K562 (cell line): ENCODE measurements around the gene SLC1A7. TPM values are rescaled to one million over a fixed set of nuclear protein-coding genes. Genes with fewer than 3 reads are reported as not detected.

ENCODE experiments used
- C11orf30 ChIP-seq: fragments of 450-650 bp; IDR thresholded peaks from 2 replicates; pipeline ENCODE4 v1.6.1; 2016; ENCODE audit warnings: low read depth, mild to moderate bottlenecking
- KLF1 ChIP-seq: fragments of 450-650 bp; IDR thresholded peaks from 2 replicates; pipeline ENCODE4 v1.6.1; 2016; ENCODE audit warnings: missing genetic modification characterization, missing compliant biosample characterization
- NFE2 ChIP-seq: IDR thresholded peaks from 2 replicates; pipeline ENCODE4 v1.6.1; 2014; ENCODE audit warnings: antibody characterized with exemption, low read depth
- RBM17 ChIP-seq: fragments of 200-400 bp; formaldehyde crosslinking; IDR thresholded peaks from 2 replicates; pipeline ENCODE4 v1.6.1; 2017; ENCODE audit warnings: low read depth, mild to moderate bottlenecking, low read length, borderline replicate concordance
- SPI1 ChIP-seq: IDR thresholded peaks from 2 replicates; pipeline ENCODE4 v1.6.1; 2011; ENCODE audit warnings: low read depth, low read length, control low read depth, borderline replicate concordance
- TCFL5 ChIP-seq: fragments of 250-450 bp; sonication (Bioruptor Pico); conservative IDR thresholded peaks from 2 replicates; pipeline ENCODE4 v1.6.1; 2021; ENCODE audit warnings: mild to moderate bottlenecking, moderate library complexity, matching md5 sums
- XRCC5 ChIP-seq: fragments of 200-400 bp; formaldehyde crosslinking; IDR thresholded peaks from 2 replicates; pipeline ENCODE4 v1.6.1; 2017; ENCODE audit warnings: low read depth, mild to moderate bottlenecking, low read length
- ZBTB17 ChIP-seq: fragments of 450-650 bp; formaldehyde crosslinking; IDR thresholded peaks from 2 replicates; pipeline ENCODE4 v1.4.0; 2020; ENCODE audit warnings: mild to moderate bottlenecking
- polyA plus RNA-seq, 8 experiments: library from polyadenylated mRNA; depleted of rRNA in 4 of 8; stranded (reverse) in 5 of 8; unstranded in 3 of 8; fragments of >200 nt; fragmentation: Nextera tagmentation in 2 of 8; fragmentation: Illumina TruSeq in 1 of 8; extraction: Ambion mirVana in 2 of 8; extraction: Trizol in 1 of 8; gene quantifications; 2 replicates each; pipeline versions ENCODE4 v1.2.1 to v1.2.3, GENCODE V29; 2011 to 2014; ENCODE audit warnings: inconsistent platforms in 1 of 8, missing spikeins in 1 of 8
- total RNA-seq, 7 experiments: library from RNA; depleted of rRNA in 6 of 7; stranded (reverse); fragments of >200 nt in 6 of 7; fragmentation: Illumina TruSeq in 2 of 7; extraction: Trizol in 2 of 7; gene quantifications; 2 replicates each; pipeline versions ENCODE4 v1.2.1 to v1.2.3, GENCODE V29; 2011 to 2021; ENCODE audit warnings: low replicate concordance in 1 of 7
- TF ChIP-seq, protein P1 (sequence below): fragments of 200-600 bp; sonication (generic); IDR thresholded peaks from one replicate; pipeline ENCODE4 v1.6.1; 2012; ENCODE audit warnings: mild to moderate bottlenecking, low read depth, low read length, inconsistent platforms
- TF ChIP-seq, protein P2 (sequence below), 3 experiments: fragments of 200-800 bp in 1 of 3; fragments of 250-450 bp in 1 of 3; fragments of 450-650 bp in 1 of 3; sonication (Bioruptor Pico) in 1 of 3; sonication (Bioruptor generic) in 1 of 3; formaldehyde crosslinking in 1 of 3; IDR thresholded peaks; 2 replicates each; pipeline versions ENCODE4 v1.6.1 to v1.8.0; 2016 to 2022; ENCODE audit warnings: mild to moderate bottlenecking in 2 of 3, missing genetic modification characterization in 2 of 3, missing compliant biosample characterization in 1 of 3, moderate library complexity in 1 of 3
- TF ChIP-seq, protein P3 (sequence below): fragments of 250-450 bp; sonication (Bioruptor Pico); IDR thresholded peaks from 2 replicates; pipeline ENCODE4 v1.6.1; 2021; ENCODE audit warnings: mild to moderate bottlenecking

The SLC1A7 gene
- total and polyA plus RNA-seq, 9 of the 15 experiments (the other 6 are each of a cell fraction or from before 2014, with no cell fraction given) = 0.07 TPM; not detected in 8

DNA sequence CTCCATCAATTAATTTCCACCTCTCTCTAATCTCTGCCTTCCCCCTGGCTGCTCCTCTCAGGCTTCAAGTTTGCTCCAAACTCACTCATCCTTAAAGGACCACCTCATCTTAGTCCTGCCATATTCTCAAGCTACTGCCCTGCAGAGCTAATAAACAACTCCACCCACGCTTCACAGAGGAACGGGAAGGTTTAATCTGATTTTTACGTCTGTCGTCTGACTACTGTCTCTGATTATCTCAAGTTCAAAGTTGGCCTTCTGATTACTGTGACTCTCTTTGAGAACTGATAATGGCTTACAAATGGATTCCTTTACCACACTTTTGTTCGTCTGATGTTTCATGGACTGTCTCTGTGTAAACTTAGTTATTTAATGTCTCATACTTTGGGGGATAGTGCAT is 46.6 kb upstream of the SLC1A7 start (continued):
- TF ChIP-seq, protein P1, sequence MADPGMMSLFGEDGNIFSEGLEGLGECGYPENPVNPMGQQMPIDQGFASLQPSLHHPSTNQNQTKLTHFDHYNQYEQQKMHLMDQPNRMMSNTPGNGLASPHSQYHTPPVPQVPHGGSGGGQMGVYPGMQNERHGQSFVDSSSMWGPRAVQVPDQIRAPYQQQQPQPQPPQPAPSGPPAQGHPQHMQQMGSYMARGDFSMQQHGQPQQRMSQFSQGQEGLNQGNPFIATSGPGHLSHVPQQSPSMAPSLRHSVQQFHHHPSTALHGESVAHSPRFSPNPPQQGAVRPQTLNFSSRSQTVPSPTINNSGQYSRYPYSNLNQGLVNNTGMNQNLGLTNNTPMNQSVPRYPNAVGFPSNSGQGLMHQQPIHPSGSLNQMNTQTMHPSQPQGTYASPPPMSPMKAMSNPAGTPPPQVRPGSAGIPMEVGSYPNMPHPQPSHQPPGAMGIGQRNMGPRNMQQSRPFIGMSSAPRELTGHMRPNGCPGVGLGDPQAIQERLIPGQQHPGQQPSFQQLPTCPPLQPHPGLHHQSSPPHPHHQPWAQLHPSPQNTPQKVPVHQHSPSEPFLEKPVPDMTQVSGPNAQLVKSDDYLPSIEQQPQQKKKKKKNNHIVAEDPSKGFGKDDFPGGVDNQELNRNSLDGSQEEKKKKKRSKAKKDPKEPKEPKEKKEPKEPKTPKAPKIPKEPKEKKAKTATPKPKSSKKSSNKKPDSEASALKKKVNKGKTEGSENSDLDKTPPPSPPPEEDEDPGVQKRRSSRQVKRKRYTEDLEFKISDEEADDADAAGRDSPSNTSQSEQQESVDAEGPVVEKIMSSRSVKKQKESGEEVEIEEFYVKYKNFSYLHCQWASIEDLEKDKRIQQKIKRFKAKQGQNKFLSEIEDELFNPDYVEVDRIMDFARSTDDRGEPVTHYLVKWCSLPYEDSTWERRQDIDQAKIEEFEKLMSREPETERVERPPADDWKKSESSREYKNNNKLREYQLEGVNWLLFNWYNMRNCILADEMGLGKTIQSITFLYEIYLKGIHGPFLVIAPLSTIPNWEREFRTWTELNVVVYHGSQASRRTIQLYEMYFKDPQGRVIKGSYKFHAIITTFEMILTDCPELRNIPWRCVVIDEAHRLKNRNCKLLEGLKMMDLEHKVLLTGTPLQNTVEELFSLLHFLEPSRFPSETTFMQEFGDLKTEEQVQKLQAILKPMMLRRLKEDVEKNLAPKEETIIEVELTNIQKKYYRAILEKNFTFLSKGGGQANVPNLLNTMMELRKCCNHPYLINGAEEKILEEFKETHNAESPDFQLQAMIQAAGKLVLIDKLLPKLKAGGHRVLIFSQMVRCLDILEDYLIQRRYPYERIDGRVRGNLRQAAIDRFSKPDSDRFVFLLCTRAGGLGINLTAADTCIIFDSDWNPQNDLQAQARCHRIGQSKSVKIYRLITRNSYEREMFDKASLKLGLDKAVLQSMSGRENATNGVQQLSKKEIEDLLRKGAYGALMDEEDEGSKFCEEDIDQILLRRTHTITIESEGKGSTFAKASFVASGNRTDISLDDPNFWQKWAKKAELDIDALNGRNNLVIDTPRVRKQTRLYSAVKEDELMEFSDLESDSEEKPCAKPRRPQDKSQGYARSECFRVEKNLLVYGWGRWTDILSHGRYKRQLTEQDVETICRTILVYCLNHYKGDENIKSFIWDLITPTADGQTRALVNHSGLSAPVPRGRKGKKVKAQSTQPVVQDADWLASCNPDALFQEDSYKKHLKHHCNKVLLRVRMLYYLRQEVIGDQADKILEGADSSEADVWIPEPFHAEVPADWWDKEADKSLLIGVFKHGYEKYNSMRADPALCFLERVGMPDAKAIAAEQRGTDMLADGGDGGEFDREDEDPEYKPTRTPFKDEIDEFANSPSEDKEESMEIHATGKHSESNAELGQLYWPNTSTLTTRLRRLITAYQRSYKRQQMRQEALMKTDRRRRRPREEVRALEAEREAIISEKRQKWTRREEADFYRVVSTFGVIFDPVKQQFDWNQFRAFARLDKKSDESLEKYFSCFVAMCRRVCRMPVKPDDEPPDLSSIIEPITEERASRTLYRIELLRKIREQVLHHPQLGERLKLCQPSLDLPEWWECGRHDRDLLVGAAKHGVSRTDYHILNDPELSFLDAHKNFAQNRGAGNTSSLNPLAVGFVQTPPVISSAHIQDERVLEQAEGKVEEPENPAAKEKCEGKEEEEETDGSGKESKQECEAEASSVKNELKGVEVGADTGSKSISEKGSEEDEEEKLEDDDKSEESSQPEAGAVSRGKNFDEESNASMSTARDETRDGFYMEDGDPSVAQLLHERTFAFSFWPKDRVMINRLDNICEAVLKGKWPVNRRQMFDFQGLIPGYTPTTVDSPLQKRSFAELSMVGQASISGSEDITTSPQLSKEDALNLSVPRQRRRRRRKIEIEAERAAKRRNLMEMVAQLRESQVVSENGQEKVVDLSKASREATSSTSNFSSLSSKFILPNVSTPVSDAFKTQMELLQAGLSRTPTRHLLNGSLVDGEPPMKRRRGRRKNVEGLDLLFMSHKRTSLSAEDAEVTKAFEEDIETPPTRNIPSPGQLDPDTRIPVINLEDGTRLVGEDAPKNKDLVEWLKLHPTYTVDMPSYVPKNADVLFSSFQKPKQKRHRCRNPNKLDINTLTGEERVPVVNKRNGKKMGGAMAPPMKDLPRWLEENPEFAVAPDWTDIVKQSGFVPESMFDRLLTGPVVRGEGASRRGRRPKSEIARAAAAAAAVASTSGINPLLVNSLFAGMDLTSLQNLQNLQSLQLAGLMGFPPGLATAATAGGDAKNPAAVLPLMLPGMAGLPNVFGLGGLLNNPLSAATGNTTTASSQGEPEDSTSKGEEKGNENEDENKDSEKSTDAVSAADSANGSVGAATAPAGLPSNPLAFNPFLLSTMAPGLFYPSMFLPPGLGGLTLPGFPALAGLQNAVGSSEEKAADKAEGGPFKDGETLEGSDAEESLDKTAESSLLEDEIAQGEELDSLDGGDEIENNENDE = no peak
- TF ChIP-seq, protein P2, sequence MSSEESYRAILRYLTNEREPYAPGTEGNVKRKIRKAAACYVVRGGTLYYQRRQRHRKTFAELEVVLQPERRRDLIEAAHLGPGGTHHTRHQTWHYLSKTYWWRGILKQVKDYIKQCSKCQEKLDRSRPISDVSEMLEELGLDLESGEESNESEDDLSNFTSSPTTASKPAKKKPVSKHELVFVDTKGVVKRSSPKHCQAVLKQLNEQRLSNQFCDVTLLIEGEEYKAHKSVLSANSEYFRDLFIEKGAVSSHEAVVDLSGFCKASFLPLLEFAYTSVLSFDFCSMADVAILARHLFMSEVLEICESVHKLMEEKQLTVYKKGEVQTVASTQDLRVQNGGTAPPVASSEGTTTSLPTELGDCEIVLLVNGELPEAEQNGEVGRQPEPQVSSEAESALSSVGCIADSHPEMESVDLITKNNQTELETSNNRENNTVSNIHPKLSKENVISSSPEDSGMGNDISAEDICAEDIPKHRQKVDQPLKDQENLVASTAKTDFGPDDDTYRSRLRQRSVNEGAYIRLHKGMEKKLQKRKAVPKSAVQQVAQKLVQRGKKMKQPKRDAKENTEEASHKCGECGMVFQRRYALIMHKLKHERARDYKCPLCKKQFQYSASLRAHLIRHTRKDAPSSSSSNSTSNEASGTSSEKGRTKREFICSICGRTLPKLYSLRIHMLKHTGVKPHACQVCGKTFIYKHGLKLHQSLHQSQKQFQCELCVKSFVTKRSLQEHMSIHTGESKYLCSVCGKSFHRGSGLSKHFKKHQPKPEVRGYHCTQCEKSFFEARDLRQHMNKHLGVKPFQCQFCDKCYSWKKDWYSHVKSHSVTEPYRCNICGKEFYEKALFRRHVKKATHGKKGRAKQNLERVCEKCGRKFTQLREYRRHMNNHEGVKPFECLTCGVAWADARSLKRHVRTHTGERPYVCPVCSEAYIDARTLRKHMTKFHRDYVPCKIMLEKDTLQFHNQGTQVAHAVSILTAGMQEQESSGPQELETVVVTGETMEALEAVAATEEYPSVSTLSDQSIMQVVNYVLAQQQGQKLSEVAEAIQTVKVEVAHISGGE (CRISPR knock-in tag; IDR thresholded peaks at IDR 0.05) = no peak
- TF ChIP-seq TCFL5 (CRISPR knock-in tag) (no peak), XRCC5 (no peak), KLF1 (tag) (no peak), SPI1 (no peak), RBM17 (no peak), C11orf30 (no peak), ZBTB17 (CRISPR knock-in tag) (no peak), NFE2 (no peak)
- TF ChIP-seq, protein P3, sequence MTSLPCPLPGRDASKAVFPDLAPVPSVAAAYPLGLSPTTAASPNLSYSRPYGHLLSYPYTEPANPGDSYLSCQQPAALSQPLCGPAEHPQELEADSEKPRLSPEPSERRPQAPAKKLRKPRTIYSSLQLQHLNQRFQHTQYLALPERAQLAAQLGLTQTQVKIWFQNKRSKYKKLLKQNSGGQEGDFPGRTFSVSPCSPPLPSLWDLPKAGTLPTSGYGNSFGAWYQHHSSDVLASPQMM = no peak
